NCI-H345 treated with DMSO at 0.1 percent for 48 hours (cell line): ENCODE data around the gene CHCHD1.
"Not testable (repeated sequence)": the region's sequence is repeated elsewhere in the genome, so short reads cannot be mapped to it uniquely, and the experiment has no call there.

Experiments used
- DNase-seq: peaks from one replicate; lab custom pipeline; 2025; ENCODE audit not compliant: unreplicated experiment; lab: John Stamatoyannopoulos, UW

CHCHD1 gene

GRCh38 chr10:73768881-73769280 lies 13.0 kb upstream of the CHCHD1 start:
- peak; percentile 20 for DNase-seq

GRCh38 chr10:73769396-73769795 lies 12.5 kb upstream of the CHCHD1 start:
- no peak for DNase-seq

GRCh38 chr10:73771722-73772280 lies 10.0 kb upstream of the CHCHD1 start:
- DNase-seq: no peak

GRCh38 chr10:73772281-73773151 lies 9.3 kb upstream of the CHCHD1 start:
- DNase-seq: no peak

GRCh38 chr10:73773152-73773879 lies 8.5 kb upstream of the CHCHD1 start:
- no peak for DNase-seq

GRCh38 chr10:73774637-73775036 lies 7.2 kb upstream of the CHCHD1 start:
- no peak for DNase-seq

GRCh38 chr10:73779018-73779417 lies 2.8 kb upstream of the CHCHD1 start:
- DNase-seq: no peak

- no peak for DNase-seq
Observed at GRCh38 chr10:73779539-73780197, 2.2 kb upstream of the CHCHD1 start.

- DNase-seq: no peak
Observed at GRCh38 chr10:73780301-73780700, 1.5 kb upstream of the CHCHD1 start.

- no peak for DNase-seq
Observed at GRCh38 chr10:73780966-73781365, 882 bp upstream of the CHCHD1 start.

GRCh38 chr10:73781548-73781878 lies 335 bp upstream of the CHCHD1 start:
- DNase-seq: no peak

GRCh38 chr10:73782749-73783085 lies 869 bp downstream of the CHCHD1 start:
- no peak for DNase-seq

GRCh38 chr10:73785211-73785720 lies 3.4 kb downstream of the CHCHD1 start, which contains the start of gene ZSWIM8:
Gene ZSWIM8, plus strand, starts transcription at chr10:73785606. Its CDS starts 273 bp downstream, at chr10:73785879.
- peak; percentile 88 for DNase-seq

- DNase-seq: no peak
Observed at GRCh38 chr10:73785721-73786511, 4.1 kb downstream of the CHCHD1 start.

- no peak for DNase-seq
Observed at GRCh38 chr10:73786512-73786885, 4.7 kb downstream of the CHCHD1 start.

GRCh38 chr10:73787031-73787800 lies 5.4 kb downstream of the CHCHD1 start:
- not testable (repeated sequence) for DNase-seq

- DNase-seq: no peak
Observed at GRCh38 chr10:73788864-73789658, 7.2 kb downstream of the CHCHD1 start.

GRCh38 chr10:73789659-73790055 lies 7.8 kb downstream of the CHCHD1 start:
- no peak for DNase-seq
